DND-41 (cell line): ENCODE data around the gene SLC23A2.

ENCODE experiments used
- EZH2 ChIP-seq: IDR thresholded peaks from 3 replicates; pipeline ENCODE4 v1.6.1; 2012; ENCODE audit warnings: borderline replicate concordance, low read depth, mild to moderate bottlenecking, moderate library complexity, low read length, inconsistent platforms; ENCODE audit not compliant: severe bottlenecking
- TF ChIP-seq, protein P1 (sequence below): IDR thresholded peaks from 2 replicates; pipeline ENCODE4 v1.5.1; 2012; ENCODE audit warnings: borderline replicate concordance, low read length, moderate library complexity, mild to moderate bottlenecking; ENCODE audit not compliant: poor library complexity, severe bottlenecking; ENCODE audit errors: extremely low read depth

DNA sequence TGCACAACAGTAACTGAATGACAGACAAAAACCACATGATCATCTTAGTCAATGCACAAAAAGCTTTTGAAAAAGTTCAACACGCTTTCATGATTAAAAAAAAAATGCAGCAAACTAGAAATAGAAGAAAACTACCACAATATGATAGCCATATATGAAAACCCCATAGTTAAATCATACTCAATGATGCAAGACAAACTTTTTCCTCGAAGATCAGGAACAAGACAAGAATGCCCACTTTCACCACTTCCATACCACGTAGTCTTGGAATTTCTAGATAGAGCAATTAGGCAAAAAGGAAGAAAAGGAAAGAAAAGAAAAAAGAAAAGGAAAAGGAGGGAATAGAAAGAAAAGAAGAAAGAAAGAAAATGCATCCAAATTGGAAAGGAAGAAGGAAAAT is 44.6 kb upstream of the SLC23A2 start:
- TF ChIP-seq, protein P1, sequence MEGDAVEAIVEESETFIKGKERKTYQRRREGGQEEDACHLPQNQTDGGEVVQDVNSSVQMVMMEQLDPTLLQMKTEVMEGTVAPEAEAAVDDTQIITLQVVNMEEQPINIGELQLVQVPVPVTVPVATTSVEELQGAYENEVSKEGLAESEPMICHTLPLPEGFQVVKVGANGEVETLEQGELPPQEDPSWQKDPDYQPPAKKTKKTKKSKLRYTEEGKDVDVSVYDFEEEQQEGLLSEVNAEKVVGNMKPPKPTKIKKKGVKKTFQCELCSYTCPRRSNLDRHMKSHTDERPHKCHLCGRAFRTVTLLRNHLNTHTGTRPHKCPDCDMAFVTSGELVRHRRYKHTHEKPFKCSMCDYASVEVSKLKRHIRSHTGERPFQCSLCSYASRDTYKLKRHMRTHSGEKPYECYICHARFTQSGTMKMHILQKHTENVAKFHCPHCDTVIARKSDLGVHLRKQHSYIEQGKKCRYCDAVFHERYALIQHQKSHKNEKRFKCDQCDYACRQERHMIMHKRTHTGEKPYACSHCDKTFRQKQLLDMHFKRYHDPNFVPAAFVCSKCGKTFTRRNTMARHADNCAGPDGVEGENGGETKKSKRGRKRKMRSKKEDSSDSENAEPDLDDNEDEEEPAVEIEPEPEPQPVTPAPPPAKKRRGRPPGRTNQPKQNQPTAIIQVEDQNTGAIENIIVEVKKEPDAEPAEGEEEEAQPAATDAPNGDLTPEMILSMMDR, result no peak
- TF ChIP-seq EZH2, result no peak
